Lower lobe of right lung (tissue), 2 donors: ENCODE data around the gene HOTAIR. TPM values are rescaled to one million over a fixed set of nuclear protein-coding genes. Genes with fewer than 3 reads are reported as not detected.

Source experiments
- ATAC-seq, 2 donors: fragments of 200-7000 bp; cut with Tn5 transposase; one replicate each; pipeline ENCODE4 v1.9.1; 2020 to 2022; ENCODE audit warnings: mild to moderate bottlenecking in 2 of 2, moderate library complexity in 2 of 2
- DNase-seq: peaks from one replicate; pipeline ENCODE4 v3.0.0-alpha.2; 2020
- H3K27ac ChIP-seq: fragments of 200-600 bp; one replicate; pipeline ENCODE4 v1.8.0; 2022
- H3K27me3 ChIP-seq: fragments of 200-600 bp; one replicate; pipeline ENCODE4 v1.8.0; 2022; ENCODE audit warnings: low read depth
- H3K36me3 ChIP-seq: fragments of 200-600 bp; one replicate; pipeline ENCODE4 v1.8.0; 2022; ENCODE audit warnings: mild to moderate bottlenecking
- H3K4me1 ChIP-seq: fragments of 200-600 bp; one replicate; pipeline ENCODE4 v1.8.0; 2022
- H3K4me3 ChIP-seq: fragments of 200-600 bp; one replicate; pipeline ENCODE4 v1.8.0; 2022; ENCODE audit warnings: mild to moderate bottlenecking
- H3K9me3 ChIP-seq: fragments of 200-600 bp; one replicate; pipeline ENCODE4 v1.8.0; 2022
- intact Hi-C: fragments of 100-400 bp; cut with DNase I; formaldehyde crosslinking; loops from one replicate; pipeline ENCODE4 v1.11.0; 2022
- total RNA-seq: library from RNA; stranded (reverse); fragmentation: NEBNext Ultra II Directional; extraction: Animal tissue kit (Norgen Biotek cat#: 25700); gene quantifications from one replicate; pipeline ENCODE4 v1.2.1, GENCODE V29; 2021
- TF ChIP-seq, protein P1 (sequence below): fragments of 200-600 bp; IDR thresholded peaks from one replicate; pipeline ENCODE4 v1.8.0; 2022; ENCODE audit warnings: antibody characterized with exemption, mild to moderate bottlenecking
- donor health status: DM: no; HTN: yes; CAD: no; lungs with severe emphysema.

HOTAIR gene
- total RNA-seq, 1 donor from 2014 or later: not detected

DNA sequence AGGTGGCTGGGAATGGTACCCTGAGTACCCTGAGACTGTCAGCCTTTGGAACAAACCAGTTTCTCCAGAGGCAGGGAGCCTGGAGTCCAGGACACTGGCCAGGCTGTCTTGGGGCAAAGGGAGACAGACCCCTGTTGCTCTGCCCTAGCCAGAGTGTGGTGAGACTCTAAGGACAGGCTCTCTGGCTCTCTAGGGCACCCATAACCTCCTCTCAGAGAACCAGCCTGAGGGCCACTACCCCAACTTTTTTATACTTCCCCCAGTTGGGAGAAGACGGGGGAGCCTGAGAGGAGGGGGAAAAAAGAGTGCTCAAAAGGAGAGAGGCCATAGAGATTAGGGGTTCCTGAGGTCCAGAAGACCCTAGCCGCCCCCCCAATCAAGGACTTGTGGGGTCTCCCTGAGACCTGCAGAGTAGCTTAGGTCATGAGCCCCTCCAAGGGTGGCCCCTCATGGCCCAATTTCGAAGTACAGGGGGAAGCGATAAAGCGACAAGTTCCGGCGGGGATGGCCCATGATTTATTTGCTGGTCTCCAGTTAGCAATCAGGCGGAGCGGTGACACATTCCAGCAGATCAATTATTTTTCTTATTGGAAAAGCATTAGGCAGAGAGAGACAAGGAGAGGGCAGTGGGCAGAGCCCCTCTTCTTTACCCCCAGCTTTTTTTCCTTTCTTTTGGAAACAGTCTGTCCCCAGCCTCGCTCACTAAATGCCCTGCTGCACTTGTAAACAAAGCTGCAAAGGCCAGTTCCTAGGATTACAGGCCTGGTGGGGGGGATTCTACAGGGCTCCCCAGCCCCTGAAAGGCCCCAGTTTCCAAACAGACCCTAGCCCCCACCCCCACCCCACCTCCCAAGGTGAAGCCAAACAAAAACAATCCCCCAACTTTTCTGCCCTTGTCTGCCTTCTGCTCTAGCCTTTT, 35.6 kb upstream of the HOTAIR start:
- no peak overlapping the region for H3K4me3 ChIP-seq
- intact Hi-C loops: no loop called here
- H3K9me3 ChIP-seq: no peaks in the 10 kb centered on the region
- DNase-seq (no peak), ATAC-seq (no peak)
- no peak overlapping the region for H3K27ac ChIP-seq
- TF ChIP-seq, protein P1, sequence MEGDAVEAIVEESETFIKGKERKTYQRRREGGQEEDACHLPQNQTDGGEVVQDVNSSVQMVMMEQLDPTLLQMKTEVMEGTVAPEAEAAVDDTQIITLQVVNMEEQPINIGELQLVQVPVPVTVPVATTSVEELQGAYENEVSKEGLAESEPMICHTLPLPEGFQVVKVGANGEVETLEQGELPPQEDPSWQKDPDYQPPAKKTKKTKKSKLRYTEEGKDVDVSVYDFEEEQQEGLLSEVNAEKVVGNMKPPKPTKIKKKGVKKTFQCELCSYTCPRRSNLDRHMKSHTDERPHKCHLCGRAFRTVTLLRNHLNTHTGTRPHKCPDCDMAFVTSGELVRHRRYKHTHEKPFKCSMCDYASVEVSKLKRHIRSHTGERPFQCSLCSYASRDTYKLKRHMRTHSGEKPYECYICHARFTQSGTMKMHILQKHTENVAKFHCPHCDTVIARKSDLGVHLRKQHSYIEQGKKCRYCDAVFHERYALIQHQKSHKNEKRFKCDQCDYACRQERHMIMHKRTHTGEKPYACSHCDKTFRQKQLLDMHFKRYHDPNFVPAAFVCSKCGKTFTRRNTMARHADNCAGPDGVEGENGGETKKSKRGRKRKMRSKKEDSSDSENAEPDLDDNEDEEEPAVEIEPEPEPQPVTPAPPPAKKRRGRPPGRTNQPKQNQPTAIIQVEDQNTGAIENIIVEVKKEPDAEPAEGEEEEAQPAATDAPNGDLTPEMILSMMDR: no peak
- peaks cover 31% of the 10 kb centered on the region for H3K4me1 ChIP-seq
- peaks cover 94% of the 10 kb centered on the region for H3K27me3 ChIP-seq
- H3K36me3 ChIP-seq: no peaks in the 10 kb centered on the region

DNA sequence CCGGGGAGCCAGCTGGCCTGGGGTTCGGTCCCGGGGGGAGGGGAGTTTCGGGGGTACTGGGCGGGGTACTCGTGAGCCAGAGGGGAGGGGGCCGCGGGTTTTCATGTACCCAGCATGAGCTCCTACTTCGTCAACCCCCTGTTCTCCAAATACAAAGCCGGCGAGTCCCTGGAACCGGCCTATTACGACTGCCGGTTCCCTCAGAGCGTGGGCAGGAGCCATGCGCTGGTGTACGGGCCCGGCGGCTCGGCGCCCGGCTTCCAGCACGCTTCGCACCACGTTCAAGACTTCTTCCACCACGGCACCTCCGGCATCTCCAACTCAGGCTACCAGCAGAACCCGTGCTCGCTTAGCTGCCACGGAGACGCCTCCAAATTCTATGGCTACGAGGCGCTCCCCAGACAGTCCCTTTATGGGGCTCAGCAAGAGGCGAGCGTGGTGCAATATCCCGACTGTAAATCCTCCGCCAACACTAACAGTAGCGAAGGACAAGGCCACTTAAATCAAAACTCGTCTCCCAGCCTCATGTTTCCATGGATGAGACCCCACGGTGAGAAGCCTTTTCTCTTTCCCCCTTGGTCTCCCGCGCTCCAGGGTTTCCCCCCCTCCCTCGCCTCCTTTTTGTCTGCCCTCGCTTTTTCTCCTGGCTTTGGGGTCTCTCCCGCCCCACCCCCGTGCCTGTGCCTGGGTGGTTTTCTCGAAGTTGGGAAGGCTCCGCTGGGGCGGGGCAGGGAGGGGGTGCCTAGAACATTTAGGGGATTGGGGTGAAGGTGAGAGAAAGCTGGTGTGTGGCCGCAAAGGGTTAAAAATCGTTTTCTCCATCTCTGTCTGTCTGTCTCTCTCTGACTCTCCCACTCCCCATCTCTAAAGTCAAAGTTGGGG, 34.7 kb upstream of the HOTAIR start:
- intact Hi-C loops: no loop called here
- peak overlapping the region; percentile 19 for H3K4me3 ChIP-seq
- no peaks in the 10 kb centered on the region for H3K36me3 ChIP-seq
- ATAC-seq (no peak), DNase-seq (no peak)
- peaks cover 28% of the 10 kb centered on the region for H3K4me1 ChIP-seq
- TF ChIP-seq, protein P1: no peak
- peaks cover 94% of the 10 kb centered on the region for H3K27me3 ChIP-seq
- H3K27ac ChIP-seq: no peak overlapping the region
- no peaks in the 10 kb centered on the region for H3K9me3 ChIP-seq

DNA sequence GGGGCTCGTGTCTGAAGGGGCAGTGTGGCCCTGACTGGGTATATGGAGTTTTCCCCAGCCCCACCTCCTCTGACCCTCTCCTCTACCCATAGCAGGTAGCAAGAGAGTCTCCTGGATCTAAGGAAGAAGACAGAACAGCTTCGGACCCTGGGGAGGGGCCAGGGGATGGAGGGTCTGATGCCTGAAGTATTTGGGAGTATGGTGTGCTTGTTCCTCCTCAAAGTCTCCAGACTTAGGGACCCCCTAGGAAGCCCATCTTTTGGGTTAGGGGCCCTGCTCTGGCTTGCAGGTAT, 33.5 kb upstream of the HOTAIR start:
- Histone ChIP-seq H3K9me3 (no peaks in the 10 kb centered on the region), H3K36me3 (no peaks in the 10 kb centered on the region), H3K4me1 (peaks cover 25% of the 10 kb centered on the region), H3K27me3 (peaks cover 96% of the 10 kb centered on the region), H3K4me3 (no peak overlapping the region), H3K27ac (no peak overlapping the region)
- DNase-seq (no peak), ATAC-seq (no peak)
- intact Hi-C loops: no loop called here
- TF ChIP-seq, protein P1: no peak

GRCh38 chr12:54007538-54008259, 32.9 kb upstream of the HOTAIR start:
- Histone ChIP-seq H3K4me3 (no peak overlapping the region), H3K36me3 (no peaks in the 10 kb centered on the region), H3K27me3 (peaks cover 96% of the 10 kb centered on the region), H3K9me3 (no peaks in the 10 kb centered on the region), H3K27ac (no peak overlapping the region), H3K4me1 (peaks cover 25% of the 10 kb centered on the region)
- ATAC-seq (no peak), DNase-seq (no peak)
- intact Hi-C loops: no loop called here
- TF ChIP-seq, protein P1: no peak

DNA sequence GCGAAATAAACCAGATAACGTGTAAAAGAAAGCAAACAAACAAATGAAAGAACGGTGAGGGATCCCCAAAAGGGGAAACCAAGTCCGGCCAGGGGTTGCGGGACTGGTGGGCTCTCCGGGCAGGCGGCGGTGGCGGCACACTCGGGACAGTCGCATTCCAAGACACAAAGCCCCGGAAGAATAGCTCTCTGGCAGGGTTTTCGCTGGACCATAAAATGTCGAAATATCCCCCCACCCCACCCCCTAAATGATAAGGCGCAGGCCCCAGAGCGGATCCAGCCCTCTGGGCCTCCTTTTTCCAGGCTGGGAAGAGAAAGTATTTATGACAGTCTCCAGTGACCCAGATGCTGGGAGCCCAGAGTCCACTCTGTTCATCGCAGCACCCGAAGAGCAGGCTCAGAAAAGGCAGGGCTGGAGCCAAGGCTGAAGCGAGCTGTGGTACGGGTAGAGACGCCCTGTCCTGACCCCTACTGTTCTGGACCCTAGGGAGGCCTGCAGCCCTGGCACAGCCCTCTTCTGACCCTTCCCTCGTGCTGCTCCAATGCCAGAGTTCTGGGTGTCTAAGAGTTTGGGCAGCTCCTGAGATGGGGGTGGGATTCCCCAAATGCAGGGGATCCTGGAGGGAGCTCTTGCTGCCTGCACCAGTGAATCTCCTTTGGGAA, 31.9 kb upstream of the HOTAIR start:
- H3K36me3 ChIP-seq: no peaks in the 10 kb centered on the region
- H3K9me3 ChIP-seq: no peaks in the 10 kb centered on the region
- H3K4me3 ChIP-seq: peak overlapping the region; percentile 44
- ATAC-seq (no peak), DNase-seq (no peak)
- H3K27ac ChIP-seq: no peak overlapping the region
- peaks cover 25% of the 10 kb centered on the region for H3K4me1 ChIP-seq
- intact Hi-C loops: no loop called here
- TF ChIP-seq, protein P1: no peak
- peaks cover 96% of the 10 kb centered on the region for H3K27me3 ChIP-seq
